ENCODE data around the gene ARHGAP4.

DNA sequence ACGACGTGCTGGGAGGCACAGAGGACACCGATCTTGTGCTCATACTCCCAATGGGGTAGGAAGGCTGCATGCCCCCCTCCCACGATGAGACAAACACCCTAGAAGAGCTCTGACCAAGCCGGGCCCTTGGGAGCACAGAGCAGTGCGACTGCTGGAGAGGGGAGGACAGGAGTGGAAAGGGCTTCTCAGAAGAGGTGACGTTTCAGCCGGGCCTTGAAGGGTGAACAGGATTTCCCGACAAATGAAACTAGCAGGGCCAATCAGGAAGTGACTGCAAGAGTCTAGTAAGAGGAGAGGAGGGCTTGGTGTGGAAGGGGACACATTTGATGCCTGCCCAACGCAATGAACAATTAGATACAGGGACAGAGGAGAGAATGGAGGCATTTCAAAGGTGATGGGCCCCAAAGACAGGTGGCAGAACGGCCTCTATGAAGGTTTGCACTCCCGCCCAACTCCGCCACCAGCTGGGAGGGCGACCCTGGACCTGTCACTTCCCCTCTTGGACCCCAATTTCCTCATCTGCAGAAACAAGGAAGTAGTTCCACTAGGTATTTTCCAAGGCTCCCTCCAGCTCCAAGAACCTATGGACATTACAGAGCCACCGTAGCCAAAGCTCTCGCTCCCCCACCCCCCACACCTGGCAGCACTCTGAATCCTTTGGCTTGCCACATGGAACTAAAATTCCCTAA is 41.6 kb upstream of the ARHGAP4 start:
- TF ChIP-seq POLR2AphosphoS5 (IDR thresholded peaks at IDR 0.05; ENCODE audit: low read depth, low read length) (no peak), POLR2A (IDR thresholded peaks at IDR 0.05; ENCODE audit: low read depth, low read length) (no peak)
